ENCODE measurements around the gene KLHL36. TPM values are rescaled to one million over a fixed set of nuclear protein-coding genes. Genes with fewer than 3 reads are reported as not detected.
A peak's percentile ranks its signal among the peaks of the same experiment; 100 is the strongest.

Gene KLHL36
- total RNA-seq, 1 experiment from 2014 or later, result 76.6 TPM

- no peaks in the 10 kb centered on the region for H3K27me3 ChIP-seq (ENCODE audit: control insufficient read depth, insufficient read depth, low read length)
- no peak overlapping the region for H3K4me3 ChIP-seq (ENCODE audit: insufficient read depth, low read depth, low read length)
- DNase-seq, result no peak
- peaks cover 7% of the 10 kb centered on the region for H3K36me3 ChIP-seq (replicated peaks; ENCODE audit: control insufficient read depth, insufficient read depth, low read length)
Measured at GRCh38 chr16:84663433-84664101, 15.3 kb downstream of the KLHL36 start.

GRCh38 chr16:84665359-84665758 lies 17.0 kb downstream of the KLHL36 start:
- Histone ChIP-seq H3K36me3 (replicated peaks; ENCODE audit: control insufficient read depth, insufficient read depth, low read length) (peaks cover 6% of the 10 kb centered on the region), H3K27me3 (ENCODE audit: control insufficient read depth, insufficient read depth, low read length) (no peaks in the 10 kb centered on the region), H3K4me3 (ENCODE audit: insufficient read depth, low read depth, low read length) (no peak overlapping the region)
- no peak for DNase-seq

GRCh38 chr16:84665843-84666242 lies 17.5 kb downstream of the KLHL36 start:
- Histone ChIP-seq H3K27me3 (ENCODE audit: control insufficient read depth, insufficient read depth, low read length) (no peaks in the 10 kb centered on the region), H3K36me3 (replicated peaks; ENCODE audit: control insufficient read depth, insufficient read depth, low read length) (peaks cover 5% of the 10 kb centered on the region), H3K4me3 (ENCODE audit: insufficient read depth, low read depth, low read length) (no peak overlapping the region)
- DNase-seq, result no peak

GRCh38 chr16:84667600-84668309 lies 19.4 kb downstream of the KLHL36 start:
- H3K27me3 ChIP-seq (ENCODE audit: control insufficient read depth, insufficient read depth, low read length), result no peaks in the 10 kb centered on the region
- no peak overlapping the region for H3K4me3 ChIP-seq (ENCODE audit: insufficient read depth, low read depth, low read length)
- peak; percentile 69 for DNase-seq
- peaks cover 4% of the 10 kb centered on the region for H3K36me3 ChIP-seq (replicated peaks; ENCODE audit: control insufficient read depth, insufficient read depth, low read length)

- no peak overlapping the region for H3K4me3 ChIP-seq (ENCODE audit: insufficient read depth, low read depth, low read length)
- H3K27me3 ChIP-seq (ENCODE audit: control insufficient read depth, insufficient read depth, low read length), result no peaks in the 10 kb centered on the region
- peak; percentile 52 for DNase-seq
- H3K36me3 ChIP-seq (replicated peaks; ENCODE audit: control insufficient read depth, insufficient read depth, low read length), result 0 out of 2 replicates have a peak, but pooled peaks cover 1% of the 10 kb centered on the region
Measured at GRCh38 chr16:84670063-84670462, 21.8 kb downstream of the KLHL36 start.

- Histone ChIP-seq H3K36me3 (replicated peaks; ENCODE audit: control insufficient read depth, insufficient read depth, low read length) (0 out of 2 replicates have a peak, but pooled peaks cover 1% of the 10 kb centered on the region), H3K4me3 (ENCODE audit: insufficient read depth, low read depth, low read length) (no peak overlapping the region)
- peak; percentile 90 for DNase-seq
Measured at GRCh38 chr16:84672276-84673202, 24.2 kb downstream of the KLHL36 start.

GRCh38 chr16:84673203-84673535 lies 24.9 kb downstream of the KLHL36 start:
- 0 out of 2 replicates have a peak, but pooled peaks cover 1% of the 10 kb centered on the region for H3K36me3 ChIP-seq (replicated peaks; ENCODE audit: control insufficient read depth, insufficient read depth, low read length)
- H3K27me3 ChIP-seq (ENCODE audit: control insufficient read depth, insufficient read depth, low read length), result no peaks in the 10 kb centered on the region
- no peak overlapping the region for H3K4me3 ChIP-seq (ENCODE audit: insufficient read depth, low read depth, low read length)
- DNase-seq, result no peak

More at GRCh38 chr16:84672276-84673202, 24.2 kb downstream of the KLHL36 start:
- H3K27me3 ChIP-seq (ENCODE audit: control insufficient read depth, insufficient read depth, low read length), result no peaks in the 10 kb centered on the region

- no peak for DNase-seq
- Histone ChIP-seq H3K36me3 (replicated peaks; ENCODE audit: control insufficient read depth, insufficient read depth, low read length) (no peaks in the 10 kb centered on the region), H3K4me3 (ENCODE audit: insufficient read depth, low read depth, low read length) (no peak overlapping the region), H3K27me3 (ENCODE audit: control insufficient read depth, insufficient read depth, low read length) (no peaks in the 10 kb centered on the region)
Measured at GRCh38 chr16:84673561-84673960, 25.2 kb downstream of the KLHL36 start.

- Histone ChIP-seq H3K36me3 (replicated peaks; ENCODE audit: control insufficient read depth, insufficient read depth, low read length) (no peaks in the 10 kb centered on the region), H3K4me3 (ENCODE audit: insufficient read depth, low read depth, low read length) (no peak overlapping the region)
- DNase-seq, result no peak
Measured at GRCh38 chr16:84675423-84675822, 27.1 kb downstream of the KLHL36 start.

GRCh38 chr16:84675884-84676283 lies 27.6 kb downstream of the KLHL36 start:
- H3K36me3 ChIP-seq (replicated peaks; ENCODE audit: control insufficient read depth, insufficient read depth, low read length), result no peaks in the 10 kb centered on the region
- DNase-seq, result no peak
- H3K4me3 ChIP-seq (ENCODE audit: insufficient read depth, low read depth, low read length), result no peak overlapping the region
- H3K27me3 ChIP-seq (ENCODE audit: control insufficient read depth, insufficient read depth, low read length), result no peaks in the 10 kb centered on the region

More at GRCh38 chr16:84675423-84675822, 27.1 kb downstream of the KLHL36 start:
- no peaks in the 10 kb centered on the region for H3K27me3 ChIP-seq (ENCODE audit: control insufficient read depth, insufficient read depth, low read length)

GRCh38 chr16:84677017-84677803 lies 28.9 kb downstream of the KLHL36 start:
- peak; percentile 52 for DNase-seq
- H3K36me3 ChIP-seq (replicated peaks; ENCODE audit: control insufficient read depth, insufficient read depth, low read length), result no peaks in the 10 kb centered on the region

GRCh38 chr16:84677849-84678248 lies 29.5 kb downstream of the KLHL36 start:
- DNase-seq, result no peak
- H3K27me3 ChIP-seq (ENCODE audit: control insufficient read depth, insufficient read depth, low read length), result no peaks in the 10 kb centered on the region
- no peak overlapping the region for H3K4me3 ChIP-seq (ENCODE audit: insufficient read depth, low read depth, low read length)
- H3K36me3 ChIP-seq (replicated peaks; ENCODE audit: control insufficient read depth, insufficient read depth, low read length), result no peaks in the 10 kb centered on the region

More at GRCh38 chr16:84677017-84677803, 28.9 kb downstream of the KLHL36 start:
- Histone ChIP-seq H3K27me3 (ENCODE audit: control insufficient read depth, insufficient read depth, low read length) (no peaks in the 10 kb centered on the region), H3K4me3 (ENCODE audit: insufficient read depth, low read depth, low read length) (no peak overlapping the region)

GRCh38 chr16:84678541-84678940 lies 30.2 kb downstream of the KLHL36 start:
- Histone ChIP-seq H3K27me3 (ENCODE audit: control insufficient read depth, insufficient read depth, low read length) (no peaks in the 10 kb centered on the region), H3K36me3 (replicated peaks; ENCODE audit: control insufficient read depth, insufficient read depth, low read length) (no peaks in the 10 kb centered on the region), H3K4me3 (ENCODE audit: insufficient read depth, low read depth, low read length) (no peak overlapping the region)
- DNase-seq, result no peak
